Epithelial cell of proximal tubule (primary cell): ENCODE data around the gene EPHB6. TPM values are rescaled to one million over a fixed set of nuclear protein-coding genes. Genes with fewer than 3 reads are reported as not detected.

Experiments
- DNase-seq: peaks from one replicate; pipeline ENCODE4 v3.0.0-alpha.2; 2011; ENCODE audit warnings: low read depth
- H3K4me3 ChIP-seq: 2 replicates; pipeline ENCODE4 v1.5.1; 2011; ENCODE audit warnings: low read depth, mild to moderate bottlenecking, low read length
- total RNA-seq: library from RNA; depleted of rRNA; stranded (reverse); fragments of >200 nt; gene quantifications from 2 replicates; pipeline ENCODE4 v1.2.3, GENCODE V29; 2015
- TF ChIP-seq, protein P1 (sequence below): conservative IDR thresholded peaks from 2 replicates; pipeline ENCODE4 v1.5.1; 2012; ENCODE audit warnings: low read depth, mild to moderate bottlenecking, low read length

The EPHB6 gene
- total RNA-seq, 1 donor from 2014 or later: 0.75 TPM

DNA sequence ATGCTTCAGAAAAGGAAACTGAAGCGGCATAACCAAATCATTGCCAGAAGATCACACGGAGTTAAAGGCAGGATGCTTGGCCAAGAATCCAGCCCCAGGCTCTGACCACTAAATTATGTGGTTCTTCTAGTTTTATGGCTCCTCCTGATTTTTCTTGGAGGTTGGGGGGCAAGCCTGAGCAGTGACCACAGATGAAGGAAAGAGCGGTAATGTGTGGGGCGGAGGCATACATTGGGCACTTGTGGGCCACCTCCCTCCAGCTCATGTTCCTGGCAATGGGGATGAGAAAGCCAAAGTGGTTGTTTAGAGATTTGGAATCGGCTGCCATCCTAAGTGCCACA, 27.4 kb downstream of the EPHB6 start:
- H3K4me3 ChIP-seq: no peak overlapping the region
- no peak for DNase-seq
- TF ChIP-seq, protein P1, sequence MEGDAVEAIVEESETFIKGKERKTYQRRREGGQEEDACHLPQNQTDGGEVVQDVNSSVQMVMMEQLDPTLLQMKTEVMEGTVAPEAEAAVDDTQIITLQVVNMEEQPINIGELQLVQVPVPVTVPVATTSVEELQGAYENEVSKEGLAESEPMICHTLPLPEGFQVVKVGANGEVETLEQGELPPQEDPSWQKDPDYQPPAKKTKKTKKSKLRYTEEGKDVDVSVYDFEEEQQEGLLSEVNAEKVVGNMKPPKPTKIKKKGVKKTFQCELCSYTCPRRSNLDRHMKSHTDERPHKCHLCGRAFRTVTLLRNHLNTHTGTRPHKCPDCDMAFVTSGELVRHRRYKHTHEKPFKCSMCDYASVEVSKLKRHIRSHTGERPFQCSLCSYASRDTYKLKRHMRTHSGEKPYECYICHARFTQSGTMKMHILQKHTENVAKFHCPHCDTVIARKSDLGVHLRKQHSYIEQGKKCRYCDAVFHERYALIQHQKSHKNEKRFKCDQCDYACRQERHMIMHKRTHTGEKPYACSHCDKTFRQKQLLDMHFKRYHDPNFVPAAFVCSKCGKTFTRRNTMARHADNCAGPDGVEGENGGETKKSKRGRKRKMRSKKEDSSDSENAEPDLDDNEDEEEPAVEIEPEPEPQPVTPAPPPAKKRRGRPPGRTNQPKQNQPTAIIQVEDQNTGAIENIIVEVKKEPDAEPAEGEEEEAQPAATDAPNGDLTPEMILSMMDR: no peak

DNA sequence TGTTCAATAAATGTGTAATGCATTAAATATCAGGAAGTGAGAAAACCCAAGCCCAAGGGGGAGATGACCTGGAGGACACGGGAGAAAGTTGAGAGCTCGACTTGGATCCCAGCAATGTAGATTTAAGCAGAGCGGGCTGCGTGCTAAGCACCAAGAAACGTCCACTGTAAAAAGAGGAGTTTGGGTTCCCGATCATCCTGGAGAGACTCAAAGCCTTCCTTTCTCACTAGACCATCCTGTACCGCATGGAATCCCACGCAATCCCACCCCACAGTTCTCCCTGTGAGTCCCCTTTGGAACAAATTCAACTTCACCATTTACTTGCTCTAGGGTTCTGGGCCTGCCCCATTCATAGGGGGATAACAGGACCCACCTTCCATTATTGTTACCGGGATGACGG, 28.3 kb downstream of the EPHB6 start:
- no peak overlapping the region for H3K4me3 ChIP-seq
- DNase-seq: no peak
- TF ChIP-seq, protein P1: no peak

DNA sequence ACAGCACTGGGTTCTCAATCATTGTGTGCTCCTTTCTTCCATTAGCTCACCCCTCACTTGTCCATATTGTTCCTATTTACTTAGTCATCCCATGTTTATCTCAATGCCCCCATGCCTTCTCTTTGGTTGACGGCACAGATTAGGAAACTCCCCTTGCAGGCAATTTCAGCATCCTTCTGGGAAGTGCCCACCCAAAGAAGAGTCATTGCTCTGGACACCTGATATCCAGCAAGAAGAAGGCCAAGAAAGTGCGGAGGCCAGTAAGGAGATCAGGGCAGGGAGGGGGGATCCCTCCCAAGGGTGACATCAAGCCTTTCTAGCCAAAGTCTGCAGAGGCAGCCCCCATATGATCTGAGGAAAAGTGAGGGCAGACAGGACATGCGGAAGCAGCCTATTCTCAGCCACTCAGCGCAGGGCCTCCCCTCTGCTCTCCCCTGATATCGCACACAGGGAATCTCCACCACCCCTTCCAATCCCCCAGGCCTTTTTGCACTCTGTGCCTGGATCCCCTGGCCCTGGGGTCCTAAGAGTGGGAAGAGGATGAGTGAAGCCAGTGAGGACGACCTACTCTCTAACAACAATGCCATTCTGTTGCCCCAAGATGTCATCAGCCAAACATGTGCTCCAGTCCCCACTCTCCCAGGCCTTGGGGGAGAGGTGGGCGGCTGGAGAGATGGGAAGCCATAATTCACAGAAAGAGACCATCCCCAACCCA, 28.9 kb downstream of the EPHB6 start:
- DNase-seq: no peak
- TF ChIP-seq, protein P1: no peak
- no peak overlapping the region for H3K4me3 ChIP-seq

DNA sequence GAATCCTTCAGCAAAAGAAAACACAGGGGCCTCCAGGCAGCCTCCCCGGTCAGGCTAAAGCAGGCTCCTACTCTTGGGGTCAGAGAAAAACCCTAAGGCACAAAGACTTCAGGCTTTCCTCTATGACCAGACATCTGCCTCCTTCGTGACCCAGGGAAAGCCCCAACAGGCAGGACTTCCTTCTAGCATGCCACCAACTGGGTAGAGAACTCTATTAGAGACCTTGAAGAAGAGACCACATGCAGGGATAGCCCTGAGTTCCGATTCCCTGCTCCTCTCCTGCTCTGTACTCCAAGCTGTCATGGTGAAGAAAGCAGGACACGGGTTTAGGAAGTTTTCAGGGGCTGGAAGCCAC, 29.4 kb downstream of the EPHB6 start:
- no peak overlapping the region for H3K4me3 ChIP-seq
- DNase-seq: no peak
- TF ChIP-seq, protein P1: no peak

DNA sequence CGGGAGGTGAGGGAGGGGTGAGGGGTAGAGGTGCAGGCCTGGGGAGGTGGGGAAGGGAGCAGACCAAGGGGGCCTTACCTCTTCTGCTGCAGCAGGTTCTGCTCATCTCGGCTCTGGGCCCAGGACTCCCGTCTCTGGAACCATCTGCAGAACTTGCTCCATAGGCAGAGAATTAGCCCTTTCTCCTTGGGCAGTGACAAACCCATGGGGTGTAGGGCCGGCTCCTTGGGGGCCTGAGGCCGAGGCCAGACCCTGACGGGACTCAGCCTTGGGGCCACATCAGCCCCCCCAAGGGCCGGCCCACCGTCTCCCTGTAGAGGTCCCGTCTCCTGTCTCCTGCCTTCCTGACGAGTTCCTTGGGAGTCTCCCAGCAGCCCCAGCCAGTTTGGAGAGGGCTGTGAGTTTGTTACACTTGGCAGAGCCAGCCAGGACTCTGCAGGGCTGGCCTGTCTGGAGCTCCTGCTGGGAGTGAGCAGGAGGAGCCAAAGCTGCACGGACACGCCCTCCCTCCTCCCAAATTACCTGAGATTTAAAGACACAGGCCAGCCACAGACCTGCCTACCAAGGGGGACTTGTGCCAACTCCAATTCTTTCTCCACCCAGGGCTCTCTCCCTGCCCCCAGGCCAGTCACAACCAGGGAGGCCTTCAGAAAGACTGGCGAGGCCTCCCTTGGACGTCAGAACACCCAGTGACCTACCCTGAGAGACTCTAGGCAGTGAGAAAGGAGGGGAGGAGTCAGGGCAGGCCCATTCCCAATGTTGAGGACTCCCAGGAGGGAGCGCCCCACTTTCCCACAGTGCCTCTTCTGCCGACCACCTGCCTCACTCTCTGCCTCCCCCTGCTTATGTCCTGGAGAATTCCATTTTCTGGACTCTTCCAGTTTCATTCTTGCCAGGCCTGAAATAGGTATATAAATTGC, 30.7 kb downstream of the EPHB6 start, which contains the start of gene TRPV6:
TSS of gene TRPV6 (minus strand) at position 435 of the 920 bp plus-strand sequence.
- DNase-seq: no peak
- TF ChIP-seq, protein P1: no peak
- no peak within 1 kb of the TSS for H3K4me3 ChIP-seq

DNA sequence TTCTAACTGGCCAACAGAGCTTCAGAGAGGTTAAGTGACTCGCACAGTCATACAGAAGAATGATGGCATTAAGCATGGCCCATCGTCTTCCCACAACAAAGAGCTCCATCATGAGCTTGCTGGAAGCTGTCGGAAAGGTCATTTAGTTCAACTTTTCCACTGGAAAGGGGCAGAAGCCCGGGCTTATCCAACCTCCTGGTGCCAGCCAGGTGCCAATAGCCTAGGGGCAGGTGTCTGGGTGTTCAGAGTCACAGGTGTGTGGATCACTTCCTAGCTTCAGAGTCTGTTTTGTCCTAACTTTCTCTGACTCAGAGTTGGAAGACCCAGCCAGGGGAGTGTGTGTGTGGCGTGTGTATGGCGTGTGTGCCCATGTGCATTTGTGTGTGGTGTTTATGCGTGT, 32.0 kb downstream of the EPHB6 start:
- DNase-seq: no peak
- no peak overlapping the region for H3K4me3 ChIP-seq

More for the DNA sequence above, 32.0 kb downstream of the EPHB6 start:
- TF ChIP-seq, protein P1: no peak
